IMR-90 (cell line): ENCODE results near the gene ZNF385D. TPM values are rescaled to one million over a fixed set of nuclear protein-coding genes. Genes with fewer than 3 reads are reported as not detected.
A peak's percentile ranks its signal among the peaks of the same experiment; 100 is the strongest.

Experiments used
- ATAC-seq: fragments of 200-7000 bp; cut with Tn5 transposase; 2 replicates; pipeline ENCODE4 v1.9.1; 2020; ENCODE audit warnings: low read depth, mild to moderate bottlenecking, moderate library complexity
- BruUV-seq: library from RNA; stranded (reverse); fragments of 400-500 nt; replicated peaks from 2 replicates; lab custom pipeline; 2021; lab: Mats Ljungman, UMichigan
- CTCF ChIA-PET: fragments of 300-600 bp; formaldehyde crosslinking; extraction: SDS; loops from one replicate; lab custom pipeline; 2021; ENCODE audit warnings: antibody characterized with exemption; lab: Yijun Ruan, JAX
- POLR2A ChIA-PET: fragments of 300-600 bp; sonication (Branson Sonifier 250); formaldehyde crosslinking; loops from one replicate; lab custom pipeline; 2022; ENCODE audit warnings: antibody characterized with exemption; ENCODE audit not compliant: unreplicated experiment; lab: Charles Lee
- DNase-seq: peaks from one replicate; pipeline ENCODE4 v3.0.0; 2013
- H2AFZ ChIP-seq: replicated peaks from 2 replicates; pipeline ENCODE3; 2013; ENCODE audit warnings: low read length, mild to moderate bottlenecking; ENCODE audit not compliant: poor library complexity
- H2AK5ac ChIP-seq: 2 replicates; pipeline ENCODE4 v1.6.1; 2013; ENCODE audit warnings: low read depth, low read length, inconsistent platforms
- H2AK9ac ChIP-seq: replicated peaks from 2 replicates; pipeline ENCODE3; 2013; ENCODE audit warnings: mild to moderate bottlenecking, low read depth, low read length, moderate library complexity; ENCODE audit not compliant: poor library complexity
- H2BK120ac ChIP-seq: 2 replicates; pipeline ENCODE4 v1.6.1; 2013; ENCODE audit warnings: low read depth, low read length, inconsistent platforms
- H2BK15ac ChIP-seq: 3 replicates; pipeline ENCODE4 v1.6.1; 2013; ENCODE audit warnings: low read depth, low read length, inconsistent platforms
- H2BK20ac ChIP-seq: 2 replicates; pipeline ENCODE4 v1.6.1; 2013; ENCODE audit warnings: low read depth, mild to moderate bottlenecking, inconsistent platforms, low read length, moderate library complexity
- H2BK5ac ChIP-seq: 2 replicates; pipeline ENCODE4 v1.6.1; 2013; ENCODE audit warnings: mild to moderate bottlenecking, low read depth, low read length, inconsistent platforms; ENCODE audit not compliant: poor library complexity, severe bottlenecking
- H3K14ac ChIP-seq: replicated peaks from 2 replicates; pipeline ENCODE4 v1.6.1; 2013; ENCODE audit warnings: low read depth, low read length, inconsistent platforms
- H3K18ac ChIP-seq: 2 replicates; pipeline ENCODE4 v1.6.1; 2013; ENCODE audit warnings: low read depth, low read length, control low read depth
- H3K23ac ChIP-seq: 2 replicates; pipeline ENCODE4 v1.6.1; 2013; ENCODE audit warnings: low read depth, low read length, inconsistent platforms
- H3K27ac ChIP-seq: 2 replicates; pipeline ENCODE4 v1.5.1; 2013; ENCODE audit warnings: mild to moderate bottlenecking, control low read depth, low read length; ENCODE audit not compliant: insufficient read depth
- H3K27me3 ChIP-seq: 2 replicates; pipeline ENCODE4 v1.6.1; 2013; ENCODE audit warnings: low read length; ENCODE audit not compliant: control insufficient read depth, insufficient read depth
- H3K36me3 ChIP-seq: 2 replicates; pipeline ENCODE4 v1.6.1; 2013; ENCODE audit warnings: low read length, mixed read lengths; ENCODE audit not compliant: control insufficient read depth, insufficient read depth
- H3K4ac ChIP-seq: 2 replicates; pipeline ENCODE4 v1.6.1; 2013; ENCODE audit warnings: low read depth, low read length, inconsistent platforms
- H3K4me1 ChIP-seq: 2 replicates; pipeline ENCODE4 v1.6.1; 2013; ENCODE audit warnings: low read length, mixed read lengths; ENCODE audit not compliant: control insufficient read depth, insufficient read depth
- H3K4me2 ChIP-seq: 2 replicates; pipeline ENCODE4 v1.6.1; 2013; ENCODE audit warnings: low read depth, mild to moderate bottlenecking, control low read depth, low read length, moderate library complexity
- H3K4me3 ChIP-seq: 2 replicates; pipeline ENCODE4 v1.5.1; 2013; ENCODE audit warnings: low read depth, mild to moderate bottlenecking, control low read depth, low read length, moderate library complexity; ENCODE audit not compliant: insufficient read depth
- H3K56ac ChIP-seq: 2 replicates; pipeline ENCODE4 v1.6.1; 2013; ENCODE audit warnings: low read length, inconsistent platforms; ENCODE audit not compliant: insufficient read depth; ENCODE audit errors: extremely low read depth
- H3K79me1 ChIP-seq, 2 experiments: 2 replicates each; pipeline ENCODE4 v1.6.1; 2013; ENCODE audit warnings: low read length in 2 of 2, inconsistent platforms in 1 of 2, low read depth in 1 of 2
- H3K9ac ChIP-seq: 2 replicates; pipeline ENCODE4 v1.6.1; 2013; ENCODE audit warnings: low read depth, low read length, control low read depth
- H3K9me1 ChIP-seq: 2 replicates; pipeline ENCODE4 v1.6.1; 2013; ENCODE audit warnings: low read length, inconsistent platforms; ENCODE audit not compliant: insufficient read depth
- H3K9me3 ChIP-seq: 2 replicates; pipeline ENCODE4 v1.6.1; 2013; ENCODE audit warnings: low read length; ENCODE audit not compliant: control insufficient read depth, insufficient read depth
- H4K20me1 ChIP-seq: 2 replicates; pipeline ENCODE4 v1.6.1; 2013; ENCODE audit warnings: low read length, inconsistent platforms; ENCODE audit not compliant: insufficient read depth
- H4K5ac ChIP-seq: 2 replicates; pipeline ENCODE4 v1.6.1; 2013; ENCODE audit warnings: mild to moderate bottlenecking, low read depth, low read length, control low read depth
- H4K8ac ChIP-seq, 2 experiments: 2 replicates each; pipeline ENCODE4 v1.6.1; 2013; ENCODE audit warnings: low read depth in 2 of 2, low read length in 2 of 2, control low read depth in 1 of 2, inconsistent platforms in 1 of 2
- H4K91ac ChIP-seq: 2 replicates; pipeline ENCODE4 v1.6.1; 2013; ENCODE audit warnings: low read depth, low read length, inconsistent platforms; ENCODE audit not compliant: insufficient read depth
- MAZ ChIP-seq: IDR thresholded peaks from 2 replicates; pipeline ENCODE4 v1.6.1; 2012; ENCODE audit warnings: low read depth, mild to moderate bottlenecking, low read length, improper control_type of control experiment, moderate library complexity, borderline replicate concordance
- MXI1 ChIP-seq: IDR thresholded peaks from 2 replicates; pipeline ENCODE4 v1.6.1; 2012; ENCODE audit warnings: low read depth, mild to moderate bottlenecking, low read length, moderate library complexity, borderline replicate concordance
- POLR2A ChIP-seq: IDR thresholded peaks from 2 replicates; pipeline ENCODE4 v1.6.1; 2012; ENCODE audit warnings: mild to moderate bottlenecking, low read depth, low read length
- WGBS, 2 experiments: methylation state at CpG; one replicate each; pipeline versions ENCODE4 v1.1.5 to v1.1.7; 2013; ENCODE audit warnings: missing lambda C conversion rate in 2 of 2; ENCODE audit not compliant: insufficient read length in 1 of 2; ENCODE audit errors: extremely low coverage in 2 of 2; 5-methylcytosine and 5-hydroxymethylcytosine counted together
- dilution Hi-C: fragments of 300-500 bp; cut with HindIII; formaldehyde crosslinking; loops from one replicate; pipeline ENCODE4 v1.14.3; 2018; ENCODE audit warnings: low sequenced_read_pairs; ENCODE audit not compliant: unreplicated experiment
- in situ Hi-C: fragments of 300-500 bp; cut with MboI; formaldehyde crosslinking; loops from 3 replicates; pipeline ENCODE4 v1.14.3; 2019; ENCODE audit warnings: low sequenced_read_pairs, inconsistent platforms, mixed read lengths
- intact Hi-C: fragments of 100-400 bp; cut with micrococcal nuclease; formaldehyde crosslinking; loops from 2 replicates; pipeline ENCODE4 v1.10.0; 2022
- polyA plus RNA-seq, 3 experiments: library from polyadenylated mRNA; depleted of rRNA; stranded (reverse); fragments of >200 nt; gene quantifications; 2 replicates each; pipeline ENCODE4 v1.2.3, GENCODE V29; 2012; ENCODE audit warnings: low replicate concordance in 1 of 3
- total RNA-seq: library from RNA; depleted of rRNA; stranded (reverse); fragments of >200 nt; gene quantifications from 2 replicates; pipeline ENCODE4 v1.2.3, GENCODE V29; 2012
- TF ChIP-seq, protein P1 (sequence below): fragments of 150-350 bp; IDR thresholded peaks from 2 replicates; pipeline ENCODE4 v1.6.1; 2016; ENCODE audit warnings: low read depth, mild to moderate bottlenecking, low read length, moderate library complexity, borderline replicate concordance
- TF ChIP-seq, protein P2 (sequence below): conservative IDR thresholded peaks from 2 replicates; pipeline ENCODE4 v1.5.1; 2012; ENCODE audit warnings: mild to moderate bottlenecking, low read depth, low read length, improper control_type of control experiment

Gene ZNF385D
- total and polyA plus RNA-seq, 2 of the 4 experiments (the other 2 are of a cell fraction): 0.18 to 2.4 TPM

DNA sequence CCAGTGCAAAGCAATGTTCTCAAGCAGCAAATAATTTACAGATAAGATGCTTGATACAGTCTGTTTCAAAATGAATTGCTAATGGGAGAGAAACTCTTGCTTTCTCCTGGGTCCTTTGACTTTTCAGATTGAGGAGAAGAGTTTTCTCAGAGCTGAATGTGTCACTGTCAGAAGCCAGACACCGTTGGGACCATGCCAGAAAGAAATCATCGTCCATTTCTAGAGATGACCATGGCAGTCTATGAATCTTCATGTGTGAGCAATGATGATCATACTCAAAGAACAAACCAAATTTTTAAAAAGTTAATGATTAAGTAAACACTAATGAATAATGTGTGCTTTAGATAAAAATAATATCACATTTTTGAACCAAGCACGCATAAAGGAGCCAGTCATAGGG is 77.6 kb downstream of the ZNF385D start:
- Histone ChIP-seq H2AK5ac (no peak overlapping the region), H2AFZ (no peak overlapping the region), H3K79me1 (no peaks in the 10 kb centered on the region), H3K56ac (no peak overlapping the region), H3K23ac (no peak overlapping the region), H2BK20ac (no peak overlapping the region), H3K14ac (0 out of 2 replicates have a peak overlapping the region, but pooled peaks have one; percentile 4), H3K9me3 (no peaks in the 10 kb centered on the region), H2AK9ac (no peak overlapping the region), H3K9ac (no peak overlapping the region), H2BK5ac (no peak overlapping the region), H2BK120ac (no peak overlapping the region), H4K8ac (no peak overlapping the region), H4K5ac (no peak overlapping the region), H4K91ac (no peak overlapping the region), H3K18ac (no peak overlapping the region), H3K4ac (no peak overlapping the region), H3K4me2 (no peak overlapping the region), H2BK15ac (no peak overlapping the region), H3K4me3 (no peak overlapping the region), H3K36me3 (no peaks in the 10 kb centered on the region), H3K27me3 (no peaks in the 10 kb centered on the region), H3K4me1 (no peaks in the 10 kb centered on the region), H3K27ac (no peak overlapping the region), H4K20me1 (no peaks in the 10 kb centered on the region), H3K9me1 (no peaks in the 10 kb centered on the region; the same call in 1 of the 2 replicates)
- DNase-seq (no peak), ATAC-seq (no peak)
- CTCF ChIA-PET: no interaction called here
- in situ Hi-C loops: no loop called here
- WGBS, 2 experiments: no CpG with 5 or more reads among the region's 3 CpGs
- dilution Hi-C loops: no loop called here
- no TSS peak for BruUV-seq
- POLR2A ChIA-PET: no interaction called here
- TF ChIP-seq, protein P1, sequence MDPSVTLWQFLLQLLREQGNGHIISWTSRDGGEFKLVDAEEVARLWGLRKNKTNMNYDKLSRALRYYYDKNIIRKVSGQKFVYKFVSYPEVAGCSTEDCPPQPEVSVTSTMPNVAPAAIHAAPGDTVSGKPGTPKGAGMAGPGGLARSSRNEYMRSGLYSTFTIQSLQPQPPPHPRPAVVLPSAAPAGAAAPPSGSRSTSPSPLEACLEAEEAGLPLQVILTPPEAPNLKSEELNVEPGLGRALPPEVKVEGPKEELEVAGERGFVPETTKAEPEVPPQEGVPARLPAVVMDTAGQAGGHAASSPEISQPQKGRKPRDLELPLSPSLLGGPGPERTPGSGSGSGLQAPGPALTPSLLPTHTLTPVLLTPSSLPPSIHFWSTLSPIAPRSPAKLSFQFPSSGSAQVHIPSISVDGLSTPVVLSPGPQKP: no peak
- TF ChIP-seq POLR2A: no peak
- TF ChIP-seq, protein P2, sequence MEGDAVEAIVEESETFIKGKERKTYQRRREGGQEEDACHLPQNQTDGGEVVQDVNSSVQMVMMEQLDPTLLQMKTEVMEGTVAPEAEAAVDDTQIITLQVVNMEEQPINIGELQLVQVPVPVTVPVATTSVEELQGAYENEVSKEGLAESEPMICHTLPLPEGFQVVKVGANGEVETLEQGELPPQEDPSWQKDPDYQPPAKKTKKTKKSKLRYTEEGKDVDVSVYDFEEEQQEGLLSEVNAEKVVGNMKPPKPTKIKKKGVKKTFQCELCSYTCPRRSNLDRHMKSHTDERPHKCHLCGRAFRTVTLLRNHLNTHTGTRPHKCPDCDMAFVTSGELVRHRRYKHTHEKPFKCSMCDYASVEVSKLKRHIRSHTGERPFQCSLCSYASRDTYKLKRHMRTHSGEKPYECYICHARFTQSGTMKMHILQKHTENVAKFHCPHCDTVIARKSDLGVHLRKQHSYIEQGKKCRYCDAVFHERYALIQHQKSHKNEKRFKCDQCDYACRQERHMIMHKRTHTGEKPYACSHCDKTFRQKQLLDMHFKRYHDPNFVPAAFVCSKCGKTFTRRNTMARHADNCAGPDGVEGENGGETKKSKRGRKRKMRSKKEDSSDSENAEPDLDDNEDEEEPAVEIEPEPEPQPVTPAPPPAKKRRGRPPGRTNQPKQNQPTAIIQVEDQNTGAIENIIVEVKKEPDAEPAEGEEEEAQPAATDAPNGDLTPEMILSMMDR: no peak
- TF ChIP-seq MAZ: no peak
- no peak for TF ChIP-seq MXI1
- intact Hi-C loops: no loop called here
